Activated CD8-positive, alpha-beta memory T cell treated with anti-CD3 and anti-CD28 coated beads for 1 hour (primary cell): ENCODE measurements around the gene GPC6.

Experiments used
- DNase-seq, 2 donors: peaks; one replicate each; pipeline ENCODE4 v3.0.0-alpha.2; 2020; ENCODE audit warnings: low read depth in 1 of 2; ENCODE audit errors: extremely low read depth in 1 of 2

Gene GPC6

DNA sequence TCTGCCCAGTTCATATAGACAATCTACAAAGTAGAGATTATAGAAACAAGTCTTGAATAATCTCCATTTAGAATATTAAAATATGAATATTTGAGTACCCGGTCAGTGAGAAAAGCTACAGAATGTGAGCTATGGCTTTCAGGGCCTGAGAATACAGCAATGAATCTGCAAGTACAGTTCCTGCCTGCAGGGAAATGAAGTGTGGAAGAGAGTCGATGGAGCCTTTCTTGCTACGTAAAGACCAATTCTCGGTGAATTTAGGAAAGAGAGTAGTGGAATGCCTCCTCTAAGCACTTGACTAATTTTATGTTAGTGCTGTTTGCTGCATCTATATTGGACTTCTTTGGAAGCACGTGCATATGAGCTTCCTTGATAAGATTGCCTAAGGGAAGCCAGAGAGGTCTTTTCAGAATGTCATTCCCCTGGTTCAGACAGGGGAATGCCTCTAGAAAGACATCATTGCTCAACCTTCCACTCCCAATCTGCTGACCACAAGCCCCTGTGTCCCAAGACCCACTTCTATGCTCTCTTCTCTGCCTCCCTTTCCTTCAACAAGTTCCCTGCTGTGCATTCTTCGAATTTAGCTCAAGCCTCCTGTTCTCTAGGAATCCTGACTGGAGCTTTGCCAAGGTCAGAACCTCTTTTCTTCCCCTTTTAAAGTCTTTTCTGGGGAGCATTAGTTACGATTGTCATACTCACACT lies 41.9 kb downstream of the GPC6 start:
- no peak for DNase-seq

DNA sequence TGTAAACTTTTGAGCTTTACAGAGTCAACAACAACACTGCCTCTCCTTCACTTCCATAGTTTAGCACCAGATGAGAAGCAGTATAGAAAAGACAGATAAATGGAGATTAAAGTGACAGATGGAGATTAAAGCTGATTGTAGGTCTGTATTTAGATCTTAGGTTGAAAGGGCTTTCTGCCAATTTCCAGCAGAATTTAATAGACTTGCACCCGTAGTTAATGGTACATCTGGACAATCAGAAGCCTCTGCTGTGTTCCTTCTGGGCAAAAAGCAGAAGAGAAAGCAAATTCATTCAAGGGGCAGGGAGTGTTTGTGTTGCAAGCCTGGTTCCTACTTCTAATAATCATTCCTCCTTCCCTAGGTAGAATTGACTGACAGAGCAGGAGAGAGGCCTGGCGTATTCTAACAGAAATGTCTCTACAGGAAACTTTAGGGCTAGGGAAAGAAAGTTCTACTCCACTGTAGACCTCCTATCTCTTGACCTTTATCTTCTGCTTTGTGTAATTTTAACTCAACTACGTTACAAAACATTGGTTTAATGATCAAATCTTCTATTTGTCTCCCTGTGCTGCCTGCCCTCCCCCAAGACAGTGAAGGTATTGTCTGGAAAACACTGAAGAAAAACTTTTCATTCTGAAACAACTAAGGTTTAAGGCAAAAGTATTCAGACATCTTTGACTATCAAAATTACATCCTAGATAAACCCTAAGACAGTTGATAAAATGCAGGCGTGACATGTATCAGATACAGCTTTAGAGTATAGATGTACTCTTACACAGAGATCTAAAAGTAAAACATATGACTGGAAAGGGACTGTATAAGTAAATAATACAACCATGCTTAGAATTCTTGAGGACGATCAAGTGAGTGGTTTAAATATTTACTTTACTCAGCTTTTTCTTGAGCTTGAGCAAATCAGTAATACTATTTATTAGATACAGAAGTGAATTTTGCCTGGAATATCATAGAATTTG lies 44.4 kb downstream of the GPC6 start:
- DNase-seq: no peak

DNA sequence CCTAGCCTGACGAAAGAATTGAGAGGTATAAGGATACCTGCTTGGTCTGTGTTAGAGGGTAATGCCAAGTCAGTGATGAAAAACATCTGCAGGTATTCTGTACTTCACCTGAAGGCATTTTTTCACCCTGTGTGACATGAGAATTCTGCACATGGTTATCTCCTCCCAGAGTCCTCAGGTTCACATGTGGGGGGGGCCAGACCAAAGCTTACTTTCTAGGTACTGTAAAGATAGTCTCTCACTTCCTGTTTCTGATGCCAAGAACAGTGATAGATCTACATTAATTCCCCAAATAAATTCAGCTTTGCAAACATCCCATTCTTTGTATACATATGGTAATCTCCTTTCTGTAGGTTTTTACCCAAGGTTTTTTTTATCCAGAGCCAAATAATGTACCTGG lies 53.4 kb downstream of the GPC6 start:
- no peak for DNase-seq

DNA sequence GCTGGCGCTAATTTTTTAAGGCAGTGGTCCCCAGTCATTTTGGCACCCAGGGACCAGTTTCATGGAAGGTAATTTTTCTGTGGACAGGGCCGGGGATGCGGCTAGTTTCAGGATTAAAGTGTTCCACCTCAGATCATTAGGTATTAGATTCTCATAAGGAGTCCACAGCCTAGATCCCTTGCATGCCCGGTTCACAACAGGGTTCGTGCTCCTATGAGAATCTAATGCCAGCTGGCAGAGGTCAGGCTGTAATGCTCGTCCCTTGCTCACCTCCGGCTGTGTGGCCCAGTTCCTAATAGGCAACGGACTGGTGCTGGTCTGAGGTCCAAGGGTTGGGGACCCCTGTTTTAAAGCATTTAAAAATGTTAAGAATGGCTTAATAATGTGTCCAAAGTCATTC lies 54.1 kb downstream of the GPC6 start:
- DNase-seq: no peak

DNA sequence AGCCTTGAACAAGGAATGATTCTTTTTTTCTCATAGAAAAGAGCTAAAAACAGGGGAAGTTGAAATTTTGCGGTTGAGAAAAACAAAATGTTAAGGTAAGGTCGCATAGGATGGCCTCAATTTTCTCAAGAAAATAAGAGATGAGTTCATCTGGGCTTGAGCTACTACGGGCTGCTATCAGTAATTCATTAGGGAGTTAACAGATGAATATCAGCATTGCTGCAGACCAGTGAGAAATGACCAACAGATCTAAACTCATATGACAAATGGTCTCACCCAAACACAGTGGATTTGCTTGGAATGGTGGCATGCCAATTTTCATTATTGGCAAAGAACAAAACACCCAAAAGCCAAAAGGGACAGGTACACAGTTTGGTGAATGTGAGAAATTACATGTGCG lies 56.6 kb downstream of the GPC6 start:
- DNase-seq: no peak

DNA sequence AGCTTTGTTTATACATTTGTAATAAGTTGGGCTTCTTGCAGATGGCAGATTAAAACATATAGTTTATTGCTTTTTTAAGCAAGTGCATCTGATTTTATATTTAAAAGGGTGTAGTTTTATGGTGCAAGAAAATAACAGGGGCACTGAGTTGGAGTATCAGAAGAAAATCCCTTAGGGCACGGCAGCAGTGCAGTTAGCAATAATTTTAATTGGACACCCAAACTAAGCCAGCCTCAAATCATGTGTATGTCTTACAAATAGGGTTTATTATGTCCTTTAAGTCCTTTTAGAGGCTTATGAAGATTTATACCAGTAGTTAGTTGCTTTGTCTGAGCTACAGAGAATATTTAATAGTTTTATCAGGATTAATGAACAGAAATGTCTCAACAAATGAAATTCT lies 57.5 kb downstream of the GPC6 start:
- no peak for DNase-seq

DNA sequence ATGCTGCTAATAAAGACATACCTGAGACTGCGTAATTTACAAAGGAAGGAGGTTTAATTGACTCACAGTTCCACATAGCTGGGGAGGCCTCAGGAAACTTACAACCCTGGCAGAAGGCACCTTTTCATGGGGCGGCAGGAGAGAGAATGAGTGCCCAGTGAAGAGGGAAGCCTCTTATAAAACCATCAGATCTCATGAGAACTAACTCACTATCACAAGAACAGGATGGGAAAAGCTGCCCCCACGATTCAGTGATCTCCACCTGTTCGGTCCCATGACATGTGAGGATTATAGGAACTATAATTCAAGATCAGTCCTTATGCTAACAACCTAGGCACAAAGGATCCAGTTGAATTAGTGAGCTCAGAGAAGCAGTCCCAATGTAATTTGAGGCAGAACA lies 59.4 kb downstream of the GPC6 start:
- DNase-seq: no peak

DNA sequence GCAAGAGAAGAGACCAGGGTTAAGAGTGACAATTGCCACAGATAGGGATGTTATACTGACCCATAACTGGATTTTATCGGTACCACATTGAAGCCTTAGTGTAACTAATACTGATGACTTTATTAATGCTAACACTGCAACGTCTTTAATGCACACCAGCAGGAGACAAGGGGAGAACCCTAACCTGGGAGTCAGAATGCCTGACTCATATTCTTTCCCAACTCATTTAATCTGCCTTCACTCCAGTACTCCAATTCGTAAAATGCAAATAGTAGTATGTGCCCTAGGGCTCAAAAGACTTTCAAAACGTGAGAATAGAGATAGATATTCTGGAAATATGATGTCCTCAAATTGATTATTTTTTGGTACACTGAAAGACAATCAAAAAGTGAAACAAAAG lies 62.4 kb downstream of the GPC6 start:
- no peak for DNase-seq

DNA sequence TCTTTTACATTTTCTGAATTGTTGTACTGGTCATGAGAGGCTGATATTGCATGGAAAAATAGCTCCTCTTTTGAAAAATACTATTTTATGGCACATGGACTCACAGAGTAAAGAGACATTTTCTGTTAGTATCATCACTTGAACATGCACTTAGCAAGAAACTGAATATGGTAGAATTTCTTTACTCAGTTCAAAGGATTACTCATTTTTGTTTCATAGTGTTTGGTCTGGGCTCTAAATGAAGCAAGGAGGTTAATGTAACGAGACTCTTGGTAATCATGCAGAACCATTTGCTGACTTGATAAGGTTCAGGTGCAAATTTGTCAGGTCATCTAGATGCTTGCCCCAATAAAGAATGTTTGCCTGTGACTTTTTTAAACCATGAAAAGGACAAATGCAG lies 63.2 kb downstream of the GPC6 start:
- DNase-seq: no peak

DNA sequence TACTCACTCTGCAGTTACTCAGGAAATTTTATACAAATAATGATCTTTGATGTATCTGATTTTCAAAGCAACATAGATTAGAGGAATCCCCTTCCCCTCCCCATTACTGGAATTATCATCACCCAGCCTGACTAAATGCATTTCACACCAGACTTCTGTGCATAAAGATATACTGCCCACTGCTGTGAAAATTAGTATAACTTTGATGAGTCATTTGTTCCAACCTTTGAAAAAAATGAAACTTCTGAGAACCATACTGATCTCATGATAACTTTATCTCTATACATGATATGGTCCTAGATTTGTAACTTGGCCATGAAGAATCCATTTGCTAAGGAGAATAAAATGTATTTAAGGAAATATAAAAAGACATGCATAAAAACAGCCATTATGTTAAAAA lies 63.9 kb downstream of the GPC6 start:
- DNase-seq: no peak

DNA sequence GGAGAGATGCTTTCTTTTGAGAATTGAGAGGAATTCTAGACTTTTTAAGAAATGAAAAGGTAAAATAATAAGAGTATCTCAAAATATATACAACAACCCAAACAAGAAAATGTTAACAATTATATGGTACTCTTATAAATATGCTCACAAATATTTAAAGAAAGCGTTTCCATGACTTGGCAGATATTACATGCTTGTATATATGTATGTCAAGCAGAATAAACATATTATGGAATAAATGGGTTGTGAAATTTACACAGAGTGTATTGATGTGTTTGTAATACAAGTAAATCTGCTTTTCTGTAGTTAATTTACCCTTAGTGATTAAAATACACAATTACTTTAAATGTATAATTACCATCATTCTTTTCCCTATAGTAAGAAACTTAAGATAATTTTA lies 65.8 kb downstream of the GPC6 start:
- DNase-seq: no peak

DNA sequence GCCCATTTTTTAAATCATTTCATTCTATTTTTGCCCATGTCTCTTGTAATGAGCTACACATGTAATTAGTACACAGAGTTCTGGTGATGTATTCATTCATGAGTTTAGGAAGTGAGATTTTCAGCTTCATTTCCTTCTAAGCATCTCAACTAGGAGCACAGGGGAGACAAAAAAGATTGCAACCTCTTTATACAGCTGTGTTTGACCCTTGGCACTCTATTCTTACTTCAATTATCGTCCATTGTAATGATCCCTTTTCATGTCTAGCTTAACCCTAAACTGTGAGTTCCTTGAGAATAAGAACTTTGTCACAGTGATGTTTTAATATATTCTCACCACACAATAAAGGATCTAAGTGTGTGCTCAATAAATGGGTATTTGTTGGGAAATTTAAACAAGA lies 67.1 kb downstream of the GPC6 start:
- no peak for DNase-seq

DNA sequence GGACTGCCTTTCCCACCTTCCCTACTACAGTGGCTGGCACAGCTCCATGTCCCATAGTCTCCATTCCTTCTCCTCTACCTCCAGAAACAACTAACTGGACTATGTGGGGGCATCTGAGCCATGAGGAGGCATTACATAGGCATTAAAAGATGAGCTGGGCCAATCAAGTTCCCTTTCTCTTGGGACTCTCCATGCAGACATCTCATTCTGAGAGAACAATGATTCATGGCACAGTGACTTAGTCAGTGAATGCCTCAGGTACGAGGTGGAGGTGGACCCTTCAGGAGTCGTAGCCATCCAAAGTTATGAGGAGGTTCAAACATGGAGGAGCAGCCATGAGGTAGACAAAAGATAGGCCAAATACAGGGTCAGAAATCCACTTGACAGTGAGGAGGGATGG lies 70.0 kb downstream of the GPC6 start:
- no peak for DNase-seq

DNA sequence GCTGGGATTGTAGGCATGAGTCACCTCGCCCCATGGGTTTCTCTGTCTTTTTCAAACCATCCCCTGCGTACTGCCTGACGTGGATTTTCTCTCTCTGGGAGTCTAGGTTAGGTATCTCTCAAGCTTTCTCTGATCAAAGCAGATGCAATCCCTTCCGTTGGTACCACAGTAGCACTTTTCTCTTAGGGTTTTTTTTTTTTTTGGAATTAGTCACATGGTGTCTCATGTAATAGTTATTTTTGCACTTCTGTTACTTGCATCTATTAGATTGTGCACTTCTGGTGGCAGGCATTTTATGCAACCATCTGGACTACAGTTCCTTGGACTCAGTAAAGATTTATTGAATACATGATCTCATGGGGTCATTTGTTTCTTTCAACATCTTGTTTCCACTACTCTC lies 72.1 kb downstream of the GPC6 start:
- no peak for DNase-seq

DNA sequence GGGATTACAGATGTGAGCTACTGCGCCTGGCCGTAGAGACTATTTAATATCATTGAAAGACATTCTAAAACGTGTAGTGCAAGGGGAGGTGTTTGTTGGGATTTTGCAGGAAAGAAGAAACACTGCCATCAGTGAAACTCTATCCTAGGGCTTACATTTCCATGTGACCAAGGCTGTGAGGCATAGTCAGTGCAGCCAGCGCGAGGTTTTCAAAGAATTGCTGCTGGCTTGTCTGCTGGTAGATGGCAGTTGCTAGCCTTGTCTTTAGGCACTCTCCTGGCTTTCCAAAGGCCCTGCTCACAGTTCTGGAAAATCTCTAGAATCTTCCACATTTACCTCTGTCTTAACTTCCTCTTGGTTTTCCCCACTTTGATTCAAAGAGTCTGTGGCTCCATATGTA lies 77.5 kb downstream of the GPC6 start:
- DNase-seq: no peak

DNA sequence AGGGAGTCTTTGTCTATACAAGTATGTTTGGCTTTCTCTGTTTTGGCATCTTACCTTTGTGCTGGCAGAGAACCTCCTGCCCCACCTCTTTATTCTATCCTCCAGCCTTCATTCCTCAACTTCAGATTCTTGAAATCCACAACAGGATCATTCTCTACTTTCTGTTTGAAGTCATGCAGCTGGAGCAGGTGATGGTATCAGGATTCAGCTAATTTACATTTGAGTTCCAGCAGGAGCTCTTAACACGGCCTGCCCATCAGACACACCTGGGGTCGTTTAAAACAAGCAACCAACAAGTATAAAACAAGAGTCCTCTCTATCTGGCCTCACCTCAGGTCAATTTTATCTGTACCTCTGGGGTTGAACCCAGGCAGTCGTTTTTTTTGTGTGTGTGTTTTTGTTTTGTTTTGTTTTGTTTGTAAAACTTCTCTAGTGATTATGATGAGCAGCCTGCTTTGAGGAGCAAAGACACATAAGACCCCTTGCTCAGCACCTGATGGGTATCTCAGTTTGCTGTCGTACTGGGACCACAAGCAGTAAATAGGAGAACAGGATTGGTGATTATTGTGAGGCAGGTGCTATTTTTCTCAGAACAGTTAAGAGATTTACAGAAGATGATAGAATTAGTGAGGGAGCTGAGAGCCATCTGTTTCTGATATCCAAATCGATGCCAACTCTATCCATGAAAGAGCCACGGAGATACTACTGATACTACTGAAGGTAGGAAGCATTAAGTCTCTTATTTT lies 78.4 kb downstream of the GPC6 start:
- no peak for DNase-seq

DNA sequence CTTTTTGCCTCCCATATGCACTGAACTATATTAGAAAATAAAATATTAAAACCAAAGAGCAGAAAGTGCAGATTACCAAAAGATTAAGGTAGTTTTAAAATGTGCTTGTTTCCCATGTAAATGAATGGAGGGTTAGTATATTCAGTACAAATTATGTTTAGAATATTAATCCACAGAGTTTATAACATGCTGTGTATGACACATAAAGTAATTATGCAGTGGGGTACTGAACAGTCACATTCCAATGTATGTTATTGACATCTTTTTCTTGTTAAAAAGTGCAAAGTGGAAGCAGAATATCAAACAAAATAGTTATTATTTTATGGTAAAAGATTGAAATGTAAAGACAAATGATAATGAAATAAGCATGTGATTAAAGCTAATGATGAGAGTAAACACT lies 79.3 kb downstream of the GPC6 start:
- DNase-seq: no peak

DNA sequence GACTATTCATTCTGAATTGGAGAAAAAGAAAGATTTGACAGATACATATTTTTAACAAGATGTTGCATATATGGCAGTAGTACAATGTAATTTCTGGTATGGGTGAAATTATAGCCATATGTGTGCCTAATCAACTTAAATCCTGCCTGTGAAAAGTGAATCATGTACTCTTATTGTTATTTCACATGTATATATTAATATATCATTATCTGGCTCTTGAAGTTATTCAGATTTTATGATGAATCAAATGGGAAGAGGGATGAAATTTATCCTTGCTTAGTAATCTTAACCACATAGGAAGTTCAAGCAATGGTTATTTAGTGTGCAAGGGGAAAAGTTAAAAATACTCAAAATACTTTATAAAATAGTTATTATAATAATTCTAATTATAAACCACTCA lies 80.5 kb downstream of the GPC6 start:
- no peak for DNase-seq

DNA sequence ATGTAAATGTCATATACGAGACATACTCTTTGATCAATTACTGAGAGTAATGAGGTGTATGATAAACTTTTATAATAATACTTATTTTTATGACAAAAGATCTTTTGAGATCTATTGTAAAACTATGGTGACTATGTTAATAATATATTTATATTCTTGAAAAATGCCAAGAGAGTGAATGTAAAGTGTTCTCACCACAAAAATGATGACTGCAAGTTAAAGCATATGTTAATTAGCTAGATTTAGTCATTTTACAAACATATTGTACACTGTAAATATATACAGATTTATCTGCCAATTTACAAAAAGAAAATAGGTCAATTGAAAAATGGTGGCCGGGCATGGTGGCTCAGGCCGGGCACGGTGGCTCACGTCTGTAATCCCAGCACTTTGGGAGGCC lies 81.0 kb downstream of the GPC6 start:
- no peak for DNase-seq

DNA sequence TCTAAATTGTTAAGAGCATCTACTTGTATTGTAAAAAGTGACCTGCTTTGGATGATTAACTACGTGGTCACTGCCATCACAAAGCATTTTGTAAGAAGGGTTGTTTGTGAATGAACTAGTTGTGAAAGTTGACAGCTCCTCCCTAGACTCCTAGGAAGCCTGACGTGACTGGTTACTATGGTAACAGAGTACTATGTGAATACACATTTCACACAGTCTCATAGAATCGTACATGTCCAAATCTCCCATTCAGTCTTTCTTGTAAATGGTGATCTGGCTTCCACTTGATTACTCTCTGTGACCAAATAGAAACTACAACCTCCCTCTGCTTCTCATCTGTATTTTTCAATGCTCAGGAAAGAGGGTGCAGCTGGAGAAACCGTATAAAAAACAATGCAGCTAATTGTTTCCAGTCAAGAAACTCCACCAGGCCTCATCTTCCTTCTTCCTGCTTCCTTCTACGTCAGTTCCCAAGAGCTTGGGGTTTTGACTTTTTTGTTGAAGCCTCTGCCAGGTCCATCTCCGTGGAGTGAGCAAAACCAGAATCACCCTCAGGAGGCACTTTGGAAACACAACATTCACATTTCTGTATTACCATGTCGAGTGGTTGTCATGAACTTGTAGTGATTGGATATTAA lies 83.4 kb downstream of the GPC6 start:
- DNase-seq: no peak

DNA sequence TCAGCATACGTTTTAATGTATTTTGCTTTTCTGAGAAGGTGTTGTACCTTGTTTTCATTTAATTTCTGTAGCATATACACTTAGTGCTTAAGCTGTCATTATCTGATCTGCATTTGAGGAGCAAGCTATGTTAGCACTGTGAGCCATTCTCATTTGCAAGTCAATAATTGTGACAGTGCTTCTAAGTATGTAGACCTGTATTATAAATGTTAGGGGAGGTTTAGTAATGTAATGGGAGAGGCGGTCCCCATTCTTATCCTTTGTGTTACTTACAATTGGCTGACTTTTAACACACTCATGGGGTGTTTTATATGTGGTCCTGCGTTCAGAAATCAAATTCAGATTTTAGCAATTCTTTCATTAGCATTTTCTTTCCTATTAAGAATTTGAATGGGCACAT lies 90.2 kb downstream of the GPC6 start:
- DNase-seq: no peak
